ENCODE measurements around the gene B3GLCT.
"Not testable (repeated sequence)": the region's sequence is repeated elsewhere in the genome, so short reads cannot be mapped to it uniquely, and the experiment has no call there.

The B3GLCT gene

DNA sequence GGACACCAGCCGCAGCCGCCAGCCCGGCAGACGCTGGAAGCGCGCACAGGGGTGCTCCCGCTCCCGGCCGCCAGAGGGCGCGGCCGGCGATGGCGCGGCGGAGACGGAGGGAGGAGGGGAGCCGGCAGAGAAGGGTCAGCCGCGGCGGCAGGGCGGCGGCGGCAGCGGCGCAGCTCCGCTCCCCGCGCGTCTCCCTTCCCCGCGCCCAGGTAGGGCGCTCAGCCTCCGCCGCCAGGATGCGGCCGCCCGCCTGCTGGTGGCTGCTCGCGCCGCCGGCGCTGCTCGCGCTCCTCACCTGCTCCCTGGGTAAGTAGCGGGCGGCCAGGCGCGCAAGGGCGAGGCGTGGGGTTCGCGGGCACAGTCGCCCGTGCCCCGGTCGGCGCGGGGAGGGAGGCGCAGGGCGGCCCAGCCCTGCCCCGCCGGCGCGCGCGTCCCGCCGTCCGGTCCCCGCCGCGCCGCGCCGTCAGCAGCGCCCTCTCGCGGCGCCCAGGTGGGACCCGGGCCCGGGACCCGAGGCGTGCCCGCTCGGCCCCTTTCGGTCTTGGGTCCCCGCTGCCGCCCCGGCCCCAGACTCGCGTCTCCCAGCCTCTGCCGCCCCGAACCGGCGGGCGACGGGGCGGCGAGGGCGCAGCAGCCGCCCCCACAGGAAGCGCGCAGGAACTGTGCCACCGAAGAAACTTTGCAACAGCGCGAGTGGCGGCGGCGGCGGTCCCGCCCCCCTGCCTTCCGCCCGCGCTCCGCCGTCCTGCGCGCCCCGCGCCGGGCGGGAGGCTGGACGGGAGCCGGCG, at the start of gene B3GLCT:
B3GLCT (plus strand) TSS at position 127 of the 788 bp plus-strand sequence; CDS start at position 237, 110 bp downstream.
- in situ Hi-C loops (cut with HindIII; ENCODE audit: low sequenced_read_pairs), result no loop called here

DNA sequence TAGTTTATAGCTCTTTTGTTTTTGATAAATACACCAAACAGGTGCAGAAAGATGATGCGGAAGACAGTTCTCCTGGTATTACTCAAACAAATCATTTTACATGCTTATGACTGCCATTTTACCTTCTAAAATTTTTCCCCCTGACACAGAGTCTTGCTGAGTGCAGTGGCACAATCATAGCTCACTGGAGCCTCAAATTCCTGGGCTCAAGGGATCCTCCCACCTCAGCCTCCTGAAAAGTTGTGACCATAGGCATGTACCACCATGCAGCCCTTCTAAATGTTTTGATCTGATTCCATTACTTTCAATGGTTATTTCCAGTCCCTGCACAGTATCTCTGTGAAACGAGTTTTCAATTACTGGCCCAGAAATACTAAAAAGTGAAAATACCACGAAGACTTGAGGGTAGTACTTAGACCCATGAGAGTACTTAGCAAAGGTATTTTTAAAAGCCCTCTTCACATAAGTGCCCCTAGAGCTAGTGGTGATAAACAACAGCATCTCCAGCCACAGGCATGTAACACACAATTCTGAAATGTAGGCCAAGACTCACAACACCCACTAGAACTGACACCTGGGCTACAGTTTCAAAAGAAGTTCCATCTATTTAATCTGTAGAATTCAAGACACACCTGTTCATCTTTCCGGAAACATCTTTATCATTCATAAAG, 49.3 kb upstream of the B3GLCT start:
- in situ Hi-C loops (cut with HindIII; ENCODE audit: low sequenced_read_pairs), result no loop called here

DNA sequence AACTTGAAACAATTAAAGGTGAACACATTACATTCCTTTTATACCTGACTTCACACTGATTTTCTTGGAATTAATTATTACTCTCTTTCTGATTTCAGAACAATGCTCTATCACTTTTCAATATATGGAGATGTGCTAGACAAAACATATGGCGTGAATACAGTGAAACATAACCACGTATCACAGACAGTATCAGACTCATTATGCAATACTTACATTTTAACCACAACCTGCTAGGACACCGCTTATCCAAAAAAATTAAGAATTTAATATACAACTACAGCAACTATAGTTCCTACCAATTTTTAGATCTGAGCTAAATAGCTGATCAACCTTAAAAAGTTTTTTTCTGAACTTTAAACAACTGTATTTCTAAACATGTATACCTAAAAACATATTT, 47.9 kb upstream of the B3GLCT start:
- in situ Hi-C loops (cut with HindIII; ENCODE audit: low sequenced_read_pairs), result no loop called here

DNA sequence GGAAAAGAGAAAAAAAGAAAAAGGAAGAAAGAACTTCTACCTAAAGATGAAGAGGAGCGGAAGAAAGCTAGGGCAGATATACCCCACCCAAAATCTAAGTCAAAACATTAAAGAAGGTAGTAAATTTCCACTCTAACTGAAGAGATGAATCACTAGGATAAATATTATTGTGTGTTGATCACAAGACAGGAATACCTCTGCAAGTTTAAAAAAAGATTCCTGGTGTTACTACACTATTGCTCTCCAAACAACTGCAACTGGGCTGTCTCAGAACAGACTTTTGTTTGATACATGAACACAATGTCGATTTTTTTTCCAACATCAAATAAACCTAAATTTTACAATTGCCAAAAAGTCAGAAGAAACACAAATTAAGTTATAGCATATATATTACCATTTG, 44.8 kb upstream of the B3GLCT start:
- in situ Hi-C loops (cut with HindIII; ENCODE audit: low sequenced_read_pairs), result no loop called here

DNA sequence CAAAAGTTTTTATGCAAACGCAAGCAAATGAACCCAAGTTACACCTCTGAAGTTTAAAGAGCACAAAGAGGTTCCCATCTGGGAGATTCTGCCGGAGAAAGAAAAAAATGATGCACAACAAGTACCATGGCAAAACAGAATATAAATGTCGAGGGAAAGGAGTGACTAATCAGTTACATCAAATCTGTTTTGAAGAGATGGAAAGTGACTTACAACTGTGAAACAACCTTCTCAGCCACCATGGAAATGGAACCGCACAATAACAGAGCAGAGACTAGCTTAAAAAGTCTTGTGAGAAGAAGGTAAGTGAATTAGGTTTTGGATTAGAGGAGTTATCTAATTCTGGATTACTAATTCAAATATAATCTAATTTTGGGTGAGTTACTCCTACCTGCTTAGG, 40.5 kb upstream of the B3GLCT start:
- in situ Hi-C loops (cut with HindIII; ENCODE audit: low sequenced_read_pairs), result no loop called here

DNA sequence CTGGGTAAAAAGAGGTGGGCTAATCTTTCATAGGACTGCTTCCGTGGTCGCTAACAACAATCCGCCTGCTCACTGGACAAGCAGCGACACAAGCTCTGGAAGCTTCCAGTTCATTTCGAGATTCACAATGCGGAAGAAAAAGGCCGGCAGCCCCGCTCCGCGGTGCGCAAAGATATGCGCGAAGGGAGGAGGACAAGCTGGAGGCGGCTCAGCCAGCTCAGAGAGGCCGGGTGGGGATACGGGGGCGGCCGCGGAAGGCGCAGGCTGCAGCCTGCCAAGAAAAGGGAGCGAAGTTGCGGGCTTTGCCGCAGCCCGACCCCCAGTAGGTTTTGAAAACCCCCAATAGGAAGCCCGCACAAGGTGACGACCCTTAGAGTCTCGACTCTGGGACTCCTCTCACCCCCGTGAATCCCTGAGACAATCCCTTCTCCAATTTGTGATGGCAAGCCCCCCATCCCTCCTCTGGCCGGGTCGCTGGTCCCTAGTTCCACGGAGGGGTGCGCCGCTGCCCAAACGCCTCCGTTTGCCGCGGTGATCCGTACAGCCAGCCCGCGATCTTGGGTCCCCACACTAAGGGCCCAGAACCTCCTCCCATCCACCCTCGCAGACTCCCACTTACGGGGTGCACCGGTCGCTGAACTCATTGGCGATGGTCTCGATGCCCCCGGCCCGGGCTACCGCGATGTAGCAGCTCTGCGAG, 38.8 kb upstream of the B3GLCT start:
- in situ Hi-C loops (cut with HindIII; ENCODE audit: low sequenced_read_pairs), result no loop called here

DNA sequence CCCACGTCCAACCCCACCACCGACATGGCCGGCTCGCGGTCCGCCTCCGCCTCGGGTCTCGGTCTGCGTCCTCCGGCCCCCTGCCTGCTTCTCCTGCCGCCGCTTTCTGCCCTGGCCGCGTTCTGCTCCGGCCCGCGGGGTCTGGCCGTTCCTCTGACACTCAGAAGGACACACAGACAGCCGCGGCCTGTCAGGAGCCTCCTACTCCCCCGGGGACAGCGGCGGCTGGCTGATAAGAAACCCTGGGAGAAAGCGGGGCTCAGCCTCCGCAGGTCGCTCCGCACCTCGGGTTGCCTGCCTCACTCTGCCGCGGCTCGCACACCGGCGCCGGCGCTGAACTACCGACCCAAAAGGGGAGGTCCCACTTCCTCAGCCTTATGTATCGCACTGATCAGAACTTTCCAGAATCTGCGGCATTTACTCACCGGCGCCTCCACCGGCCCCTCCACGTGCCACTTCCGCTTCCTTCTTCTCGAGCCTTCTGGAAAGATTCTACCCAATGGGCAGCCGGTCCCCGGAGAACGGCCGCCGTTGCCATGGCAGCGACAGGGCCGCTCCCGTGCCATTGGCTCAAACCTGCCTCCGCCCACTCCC, 38.1 kb upstream of the B3GLCT start, which contains the start of gene HSPH1:
HSPH1 (minus strand) TSS at position 348 of the 594 bp plus-strand sequence; CDS start at position 26, 322 bp downstream.
- in situ Hi-C loops (cut with HindIII; ENCODE audit: low sequenced_read_pairs), result no loop called here

DNA sequence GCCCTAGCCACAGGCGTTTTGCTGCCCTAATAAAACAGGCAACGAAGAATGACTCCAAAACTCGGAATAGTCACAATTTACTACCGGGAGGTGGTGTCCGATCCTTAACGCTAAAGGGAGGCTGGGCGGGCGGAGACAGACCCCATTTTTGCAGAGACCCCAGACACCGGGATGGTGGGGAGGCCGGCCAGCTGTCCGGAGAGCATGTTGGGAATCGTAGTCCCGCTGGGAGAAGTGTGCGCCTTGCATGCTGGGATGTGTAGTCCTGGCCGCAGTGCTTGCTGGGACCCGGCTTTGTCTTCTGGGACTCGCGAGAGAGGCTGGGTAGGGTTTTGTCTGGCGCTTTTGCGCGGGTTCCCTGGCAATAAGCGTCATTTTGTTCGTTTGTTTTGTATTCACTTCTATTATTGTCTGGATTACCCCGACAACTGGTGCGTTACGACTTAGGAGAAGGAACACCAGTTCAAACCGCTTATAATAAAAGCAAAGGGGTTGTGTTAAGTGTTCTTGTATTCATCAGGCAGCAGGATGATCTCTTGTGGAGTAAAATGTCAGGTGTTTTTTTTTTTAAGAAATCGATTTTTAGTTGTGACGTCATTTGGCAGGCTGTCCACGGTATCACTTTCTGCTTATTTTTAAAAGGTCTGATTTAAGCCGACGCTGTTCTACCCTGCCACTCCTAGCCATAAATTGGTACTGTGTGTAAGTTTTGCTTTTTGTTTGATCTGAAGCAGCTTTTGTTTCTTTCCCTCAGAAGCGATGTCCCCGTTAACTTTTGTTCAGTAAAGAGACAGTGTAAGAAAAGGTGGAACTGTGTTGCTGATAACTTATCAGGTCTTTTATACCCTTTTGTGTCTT, 37.4 kb upstream of the B3GLCT start:
- in situ Hi-C loops (cut with HindIII; ENCODE audit: low sequenced_read_pairs), result no loop called here

DNA sequence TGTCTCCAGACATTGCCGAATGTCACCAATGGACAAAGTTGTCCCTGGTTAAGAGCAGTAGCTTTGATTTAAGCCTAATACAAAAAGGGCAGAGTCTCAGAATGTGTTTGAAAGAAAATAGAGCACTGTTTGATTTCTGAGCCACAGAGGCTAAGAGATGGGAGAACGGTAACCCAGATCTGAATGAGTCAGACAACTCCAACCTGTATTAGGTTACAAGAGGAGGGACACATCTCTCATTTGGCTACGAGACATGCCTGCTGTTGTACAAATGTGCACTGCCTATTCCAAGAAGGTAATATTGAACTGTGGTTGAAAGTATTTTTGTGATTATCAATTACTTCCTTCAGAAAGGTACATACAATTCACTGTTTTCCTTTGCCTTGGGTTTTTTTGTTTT, 33.2 kb upstream of the B3GLCT start:
- in situ Hi-C loops (cut with HindIII; ENCODE audit: low sequenced_read_pairs), result no loop called here

DNA sequence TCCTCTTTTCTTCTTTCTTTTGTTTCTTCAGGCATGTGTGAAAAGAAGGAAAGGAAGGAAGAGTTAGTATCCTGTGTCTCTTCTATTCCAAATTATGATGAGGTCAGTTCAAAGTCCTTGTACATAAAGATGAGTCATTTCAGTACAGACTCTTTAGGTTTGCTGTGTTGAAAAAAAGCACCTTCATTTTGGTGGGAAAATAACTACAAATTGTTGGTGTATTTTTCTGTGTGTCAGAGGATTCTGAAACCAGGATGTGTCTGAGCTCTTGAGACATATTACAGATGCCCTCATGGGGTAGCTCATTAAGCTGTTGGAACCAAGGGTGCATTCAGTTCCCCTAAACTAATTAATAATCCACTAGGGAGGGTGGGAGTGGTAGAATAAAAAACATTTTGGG, 32.3 kb upstream of the B3GLCT start:
- in situ Hi-C loops (cut with HindIII; ENCODE audit: low sequenced_read_pairs), result no loop called here

DNA sequence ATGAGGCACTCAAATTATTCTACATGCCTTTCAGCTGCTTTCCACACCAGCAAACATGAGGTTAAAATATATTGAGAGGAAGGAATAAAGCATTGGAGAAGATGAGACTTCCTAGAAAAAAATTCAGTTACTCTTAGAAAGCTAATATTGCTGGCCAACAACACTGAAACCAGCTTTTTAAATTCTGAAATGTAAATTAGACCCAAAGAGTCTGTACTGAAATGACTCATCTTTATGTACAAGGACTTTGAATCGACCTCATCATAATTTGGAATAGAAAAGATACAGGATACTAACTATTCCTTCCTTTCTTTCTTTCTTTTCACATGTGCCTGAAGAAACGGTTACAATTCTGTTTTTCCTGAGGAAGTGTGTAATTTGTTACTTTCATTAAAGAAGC, 31.6 kb upstream of the B3GLCT start:
- in situ Hi-C loops (cut with HindIII; ENCODE audit: low sequenced_read_pairs), result no loop called here

DNA sequence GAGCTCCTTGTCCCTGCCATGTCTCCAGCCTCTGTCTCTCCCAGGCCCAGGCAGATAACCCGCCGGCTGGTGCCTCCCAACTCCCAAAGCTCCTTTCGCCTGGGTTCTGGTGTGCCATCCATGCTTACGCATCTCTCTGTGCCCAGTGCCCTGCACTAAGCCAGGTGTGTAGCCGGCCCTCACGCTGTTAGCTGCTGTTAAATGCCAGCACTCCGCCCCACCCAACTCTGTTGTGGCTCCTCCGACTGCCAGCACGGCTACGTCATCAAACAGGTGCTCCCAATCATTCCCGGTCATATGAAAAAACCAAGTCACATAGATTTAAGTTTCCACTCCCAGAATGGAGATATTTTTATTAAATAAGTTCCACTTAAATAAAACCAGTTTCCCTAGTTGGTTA, 31.0 kb upstream of the B3GLCT start:
- in situ Hi-C loops (cut with HindIII; ENCODE audit: low sequenced_read_pairs), result no loop called here

DNA sequence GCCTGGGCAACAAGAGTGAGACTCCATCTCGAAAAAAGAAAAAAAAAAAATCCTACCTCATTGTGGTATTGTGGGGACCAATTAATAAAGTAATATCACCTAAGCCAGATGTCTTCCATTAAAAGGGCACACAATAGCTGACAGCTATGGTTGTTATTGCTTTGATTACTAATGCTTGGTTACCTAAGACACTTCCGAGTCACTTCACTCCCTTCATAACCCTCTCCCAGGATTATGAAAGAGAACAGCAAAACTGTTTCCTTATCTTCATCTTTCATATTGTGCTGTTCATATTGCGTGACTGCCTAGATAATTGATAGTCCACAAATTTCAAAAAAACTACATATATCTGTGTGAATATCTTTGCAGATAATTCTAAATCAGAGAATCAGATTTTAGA, 27.8 kb upstream of the B3GLCT start:
- in situ Hi-C loops (cut with HindIII; ENCODE audit: low sequenced_read_pairs), result no loop called here

DNA sequence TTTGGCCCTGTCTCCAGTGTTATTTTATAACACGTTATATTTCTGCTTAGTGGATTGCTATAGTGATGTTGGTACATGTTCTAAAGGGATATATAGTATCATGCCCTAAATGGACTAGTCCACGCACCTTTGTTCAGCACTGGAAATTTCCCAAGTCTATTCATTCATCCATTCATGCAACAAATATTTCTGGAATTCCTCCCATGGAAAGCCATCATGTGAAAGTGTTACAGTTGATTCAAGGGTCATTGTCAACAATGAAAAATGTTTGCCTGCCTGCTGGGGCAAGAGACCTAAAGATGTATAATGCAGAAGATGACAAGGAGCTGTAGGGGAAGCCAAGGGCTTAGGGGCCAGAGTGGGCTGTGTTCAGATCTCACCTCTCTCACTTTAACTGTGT, 27.2 kb upstream of the B3GLCT start:
- in situ Hi-C loops (cut with HindIII; ENCODE audit: low sequenced_read_pairs), result no loop called here

DNA sequence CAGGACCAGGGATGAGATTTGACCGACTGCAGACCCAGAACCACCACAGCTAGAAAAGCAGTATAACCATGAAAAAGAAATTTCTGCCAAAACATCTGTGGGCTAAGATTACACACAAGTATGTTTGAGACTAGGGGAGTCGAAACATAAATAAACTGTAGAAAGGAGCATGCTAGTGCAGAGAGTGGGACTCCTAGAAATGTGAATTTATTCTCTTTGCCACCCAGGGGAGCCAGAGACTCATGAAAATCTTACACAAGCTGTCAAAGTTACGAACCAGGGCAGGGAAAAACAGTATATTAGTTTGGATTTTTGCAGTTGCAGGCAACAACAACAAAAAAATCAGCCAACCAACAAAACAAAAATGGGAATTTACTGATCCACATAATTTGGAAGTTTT, 25.8 kb upstream of the B3GLCT start:
- in situ Hi-C loops (cut with HindIII; ENCODE audit: low sequenced_read_pairs), result no loop called here

DNA sequence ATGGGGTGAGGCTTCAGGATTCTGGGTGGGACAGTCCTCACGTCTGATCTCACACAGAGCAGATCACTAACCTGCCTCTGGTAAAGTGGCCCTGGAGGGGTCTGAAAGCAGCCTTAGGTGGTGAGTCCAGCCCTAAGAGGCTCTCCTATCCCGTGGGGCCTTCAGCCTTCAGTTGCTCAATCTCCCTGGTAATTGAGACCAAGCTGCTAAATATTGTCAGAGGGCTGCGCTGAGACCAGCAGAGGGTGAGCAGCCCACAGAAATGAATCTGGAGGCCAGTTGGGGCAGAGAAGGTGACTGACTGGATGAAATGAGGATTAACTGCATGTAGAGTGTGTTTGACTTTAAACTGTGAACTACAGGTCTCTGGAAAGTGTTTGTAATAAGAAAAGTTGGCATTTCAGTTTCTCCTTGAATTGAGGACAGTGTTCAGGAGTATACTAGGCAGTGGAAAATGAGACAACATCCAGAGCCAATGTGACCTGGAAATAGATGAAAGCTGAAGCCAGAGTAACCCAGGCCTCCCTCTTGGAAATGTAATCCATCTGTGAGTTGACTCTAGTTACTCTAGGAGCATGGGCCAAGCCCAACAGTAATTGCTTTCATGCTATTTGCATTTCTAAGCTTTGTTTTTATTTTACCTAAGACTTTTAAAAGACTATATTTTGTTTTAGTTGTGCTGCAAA, 23.8 kb upstream of the B3GLCT start:
- in situ Hi-C loops (cut with HindIII; ENCODE audit: low sequenced_read_pairs), result no loop called here

DNA sequence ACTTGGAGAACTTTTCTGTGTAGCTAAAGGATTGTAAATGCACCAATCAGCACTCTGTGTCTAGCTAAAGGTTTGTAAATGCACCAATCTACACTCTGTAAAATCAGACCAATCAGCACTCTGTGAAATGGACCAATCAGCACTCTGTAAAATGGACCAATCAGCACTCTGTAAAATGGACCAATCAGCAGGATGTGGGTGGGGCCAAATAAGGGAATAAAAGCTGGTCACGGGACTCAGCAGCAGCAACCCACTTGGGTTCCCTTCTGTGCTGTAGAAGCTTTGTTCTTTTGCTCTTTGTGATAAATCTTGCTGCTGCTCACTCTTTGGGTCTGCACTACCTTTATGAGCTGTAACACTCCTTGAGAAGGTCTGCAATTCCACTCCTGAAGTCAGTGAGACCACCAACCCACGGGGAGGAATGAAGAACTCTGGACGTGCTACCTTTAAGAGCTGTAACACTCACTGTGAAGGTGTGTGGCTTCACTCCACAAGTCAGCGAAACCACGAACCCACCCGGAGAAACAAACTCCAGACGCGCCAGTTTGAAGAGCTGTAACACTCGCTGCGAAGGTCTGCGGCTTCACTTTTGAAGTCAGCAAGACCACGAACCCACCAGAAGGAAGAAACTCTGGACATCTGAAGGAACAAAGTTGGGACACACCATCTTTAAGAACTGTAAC, 21.8 kb upstream of the B3GLCT start:
- in situ Hi-C loops (cut with HindIII; ENCODE audit: low sequenced_read_pairs), result not testable (repeated sequence)

DNA sequence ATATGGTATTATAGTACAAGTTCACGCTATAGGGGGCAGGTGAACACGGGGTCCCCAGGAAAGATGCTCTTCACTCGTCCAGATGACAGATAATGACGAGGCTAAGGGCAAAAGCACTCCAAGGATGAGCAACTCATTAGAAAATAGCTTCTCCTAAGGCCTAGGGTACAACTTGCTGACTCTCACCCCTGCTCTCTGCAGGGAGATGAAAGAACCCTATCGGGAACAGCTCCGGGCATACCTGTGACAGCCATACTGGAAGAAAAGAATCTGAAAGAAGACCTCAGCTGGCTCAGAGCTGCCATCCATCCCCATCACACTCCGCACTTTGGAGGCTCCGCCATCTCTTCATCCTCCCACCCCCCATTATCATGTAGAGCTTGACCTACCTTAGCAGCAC, 20.5 kb upstream of the B3GLCT start:
- in situ Hi-C loops (cut with HindIII; ENCODE audit: low sequenced_read_pairs), result no loop called here

DNA sequence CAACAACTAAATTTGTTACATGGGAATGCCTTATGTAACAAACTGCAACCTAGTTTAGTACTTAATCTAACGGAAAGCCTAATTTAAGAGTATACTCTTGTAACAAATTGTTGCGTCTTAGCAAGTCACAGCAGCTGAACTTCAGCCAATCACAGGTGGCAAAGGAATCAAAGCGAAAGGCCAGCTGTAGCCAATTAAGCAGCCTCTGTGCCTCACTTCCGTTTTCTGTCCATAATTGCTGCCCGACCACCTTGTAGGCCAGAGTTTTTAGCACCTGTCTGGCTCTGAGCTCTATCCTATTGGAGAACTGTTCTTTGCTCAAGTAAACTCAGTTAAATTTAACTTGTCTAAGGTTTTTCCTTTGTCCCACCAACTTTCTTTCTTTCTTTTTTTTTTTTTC, 20.0 kb upstream of the B3GLCT start:
- in situ Hi-C loops (cut with HindIII; ENCODE audit: low sequenced_read_pairs), result no loop called here

Measured in DLD1 (cell line).